ENCODE results near the gene DYRK1B. TPM values are rescaled to one million over a fixed set of nuclear protein-coding genes. Genes with fewer than 3 reads are reported as not detected.

The DYRK1B gene
- total and polyA plus RNA-seq, 4 experiments from 2014 or later = 7.0 to 30.9 (median 21.7) TPM

GRCh38 chr19:39792999-39793546 is 40.9 kb downstream of the DYRK1B start:
- peaks cover under 1 to 12% (median 8%) of the 10 kb centered on the region in 8 donors for H3K9me3 Mint-ChIP-seq
- no peaks in the 10 kb centered on the region for H3K36me3 Mint-ChIP-seq
- H3K27ac ChIP-seq (ENCODE audit: low read depth, low read length) = no peak overlapping the region
- peaks cover 0 to 5% (median 2%) of the 10 kb centered on the region in 4 donors for H3K4me1 Mint-ChIP-seq
- H3K36me3 ChIP-seq (ENCODE audit: insufficient read depth, low read length) = no peaks in the 10 kb centered on the region
- ChIA-PET CTCF (ENCODE audit: partially characterized antibody) (interaction anchor here (0.9 to 8.2 kb wide), 19 partner anchors 9 to 842 kb away, joined by 3 to 168 read pairs (median 6); partner anchors contain the start of genes DYRK1B, FBL and PSMC4), POLR2A (ENCODE audit: partially characterized antibody) (interaction anchor here (0.6 to 2.2 kb wide), 2 partner anchors 52 to 226 kb away, joined by 4 to 16 read pairs; partner anchors contain the start of gene FBL)
- peak; percentile 67 to 78 (median 69) for DNase-seq
- peaks cover 0 to under 1% of the 10 kb centered on the region in 2 donors for H3K9me3 ChIP-seq (ENCODE audit: control insufficient read depth in 1 of 2, low read length in 2 of 2)
- H3K27me3 Mint-ChIP-seq = peaks cover 0 to 9% of the 10 kb centered on the region in 2 donors
- peak overlapping the region in 2 of 7 donors; percentile 19 to 69 for H3K27ac Mint-ChIP-seq
- intact Hi-C loops (cut with micrococcal nuclease) = loop anchor here (1.0 to 2.0 kb wide), 4 partner anchors 32 to 346 kb away; no protein-coding TSS in a partner anchor
- H3K4me3 ChIP-seq (ENCODE audit: low read length in 2 of 2) = peak overlapping the region; percentile 63 to 73
- peak overlapping the region; percentile 71 to 85 (median 80) for H3K4me3 Mint-ChIP-seq
- peaks cover 3% of the 10 kb centered on the region for H3K4me1 ChIP-seq (ENCODE audit: insufficient read depth, low read length)
- no peaks in the 10 kb centered on the region for H3K27me3 ChIP-seq (ENCODE audit: insufficient read depth, low read length)

DNA sequence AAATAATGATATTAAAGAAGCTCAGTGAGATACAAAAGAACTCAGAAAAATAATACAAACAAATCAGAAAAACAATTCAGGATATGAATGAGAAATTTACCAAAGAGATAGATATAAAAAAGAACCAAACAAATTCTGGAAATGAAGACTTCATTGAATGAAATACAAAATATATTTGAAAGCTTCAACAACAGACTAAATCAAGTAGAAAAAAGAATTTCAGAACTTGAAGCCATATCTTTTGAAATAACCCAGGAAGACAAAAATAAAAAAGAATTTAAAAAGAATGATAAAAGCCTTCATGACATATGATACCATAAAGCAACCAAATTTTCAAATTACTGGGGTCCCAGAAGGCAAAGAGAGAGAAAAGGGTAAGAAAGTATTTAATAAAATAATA is 45.7 kb downstream of the DYRK1B start:
- H3K4me3 ChIP-seq (ENCODE audit: low read length in 2 of 2) = no peak overlapping the region
- ChIA-PET CTCF (ENCODE audit: partially characterized antibody) (interaction anchor here (3.3 kb wide), 1 partner anchor 55 kb away, joined by 13 read pairs; no protein-coding TSS in a partner anchor), POLR2A (ENCODE audit: partially characterized antibody) (no interaction called here)
- Mint-ChIP-seq H3K4me1 (peaks cover 0 to 5% (median 0%) of the 10 kb centered on the region in 4 donors), H3K27me3 (peaks cover 13 to 21% of the 10 kb centered on the region in 2 donors), H3K4me3 (no peak overlapping the region), H3K9me3 (peaks cover 3 to 22% (median 12%) of the 10 kb centered on the region in 8 donors), H3K27ac (no peak overlapping the region), H3K36me3 (no peaks in the 10 kb centered on the region)
- peaks cover 3% of the 10 kb centered on the region for H3K27me3 ChIP-seq (ENCODE audit: insufficient read depth, low read length)
- peaks cover under 1% of the 10 kb centered on the region for H3K4me1 ChIP-seq (ENCODE audit: insufficient read depth, low read length)
- peaks cover 0 to 8% of the 10 kb centered on the region in 2 donors for H3K9me3 ChIP-seq (ENCODE audit: control insufficient read depth in 1 of 2, low read length in 2 of 2)
- no peak for DNase-seq
- H3K27ac ChIP-seq (ENCODE audit: low read depth, low read length) = no peak overlapping the region
- intact Hi-C loops (cut with micrococcal nuclease) = no loop called here
- no peaks in the 10 kb centered on the region for H3K36me3 ChIP-seq (ENCODE audit: insufficient read depth, low read length)

GRCh38 chr19:39780894-39781293 is 53.1 kb downstream of the DYRK1B start:
- no peaks in the 10 kb centered on the region for H3K36me3 ChIP-seq (ENCODE audit: insufficient read depth, low read length)
- Mint-ChIP-seq H3K27ac (no peak overlapping the region), H3K36me3 (no peaks in the 10 kb centered on the region), H3K4me1 (no peaks in the 10 kb centered on the region), H3K27me3 (peaks cover 24 to 26% of the 10 kb centered on the region in 2 donors), H3K4me3 (no peak overlapping the region), H3K9me3 (no peaks in the 10 kb centered on the region)
- POLR2A ChIA-PET (ENCODE audit: partially characterized antibody) = no interaction called here
- peaks cover 8% of the 10 kb centered on the region for H3K27me3 ChIP-seq (ENCODE audit: insufficient read depth, low read length)
- intact Hi-C loops (cut with micrococcal nuclease) = no loop called here
- CTCF ChIA-PET (ENCODE audit: partially characterized antibody) = interaction anchor here (0.8 kb wide), 1 partner anchor 11 kb away, joined by 5 read pairs; no protein-coding TSS in a partner anchor
- H3K4me3 ChIP-seq (ENCODE audit: low read length in 2 of 2) = no peak overlapping the region
- no peaks in the 10 kb centered on the region for H3K9me3 ChIP-seq (ENCODE audit: control insufficient read depth in 1 of 2, low read length in 2 of 2)
- no peak overlapping the region for H3K27ac ChIP-seq (ENCODE audit: low read depth, low read length)
- no peak for DNase-seq
- no peaks in the 10 kb centered on the region for H3K4me1 ChIP-seq (ENCODE audit: insufficient read depth, low read length)

DNA sequence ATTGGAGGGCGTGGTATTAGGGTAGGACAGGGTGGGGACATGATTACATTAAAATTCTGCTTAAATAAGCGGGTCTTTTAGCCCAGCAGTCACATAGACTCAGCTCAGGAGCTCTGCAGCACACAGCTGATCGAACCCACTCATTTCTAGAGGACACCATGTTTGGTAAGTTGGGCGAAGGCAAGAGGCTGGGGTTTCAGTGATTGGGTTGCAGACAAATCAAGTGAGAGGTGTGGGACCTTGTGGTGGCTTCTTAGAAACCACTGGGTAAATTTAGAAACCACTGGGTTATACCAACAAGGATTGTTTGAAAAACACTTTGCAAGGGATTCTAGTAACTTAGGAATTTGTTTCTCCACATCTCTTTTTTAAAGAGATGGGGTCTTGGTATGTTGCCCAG is 55.2 kb downstream of the DYRK1B start, which contains the start of gene LEUTX:
Gene LEUTX, plus strand, starts transcription at position 92 of the 400 bp plus-strand sequence. Its CDS starts 67 bp downstream, at position 159.
- intact Hi-C loops (cut with micrococcal nuclease) = no loop called here
- Mint-ChIP-seq H3K9me3 (no peaks in the 10 kb centered on the region), H3K4me3 (no peak within 1 kb of the TSS)

More for the DNA sequence above, 55.2 kb downstream of the DYRK1B start, which contains the start of gene LEUTX:
- Mint-ChIP-seq H3K27ac (peak within 1 kb of the TSS in 1 of 7 donors; percentile 19), H3K4me1 (no peaks in the 10 kb centered on the region), H3K36me3 (no peaks in the 10 kb centered on the region), H3K27me3 (peaks cover 16 to 18% of the 10 kb centered on the region in 2 donors)
- H3K27me3 ChIP-seq (ENCODE audit: insufficient read depth, low read length) = peaks cover 5% of the 10 kb centered on the region
- CTCF ChIA-PET (ENCODE audit: partially characterized antibody) = no interaction called here
- H3K9me3 ChIP-seq (ENCODE audit: control insufficient read depth in 1 of 2, low read length in 2 of 2) = no peaks in the 10 kb centered on the region
- POLR2A ChIA-PET (ENCODE audit: partially characterized antibody) = no interaction called here
- no peak for DNase-seq
- no peaks in the 10 kb centered on the region for H3K4me1 ChIP-seq (ENCODE audit: insufficient read depth, low read length)
- H3K27ac ChIP-seq (ENCODE audit: low read depth, low read length) = no peak within 1 kb of the TSS
- H3K36me3 ChIP-seq (ENCODE audit: insufficient read depth, low read length) = no peaks in the 10 kb centered on the region
- no peak within 1 kb of the TSS for H3K4me3 ChIP-seq (ENCODE audit: low read length in 2 of 2)

Small RNAs within 50 kb of the gene (microRNA-seq; reads per million reads assigned to microRNA genes)
- gene MIR6719 (ENCODE audit: borderline microRNAs expressed, borderline number of aligned reads, borderline replicate concordance) = not detected

Other genes with a start within 250 kb of the DYRK1B start
- not detected for gene LGALS13, start 231.6 kb downstream of the DYRK1B start, total RNA-seq
- gene LGALS13, start 231.6 kb downstream of the DYRK1B start, polyA plus RNA-seq = not detected
- gene LGALS16, start 178.2 kb downstream of the DYRK1B start, total RNA-seq = not detected
- not detected for gene LGALS16, start 178.2 kb downstream of the DYRK1B start, polyA plus RNA-seq
- gene LGALS14, start 129.7 kb downstream of the DYRK1B start, total RNA-seq = not detected
- 1 to 10 TPM in 1 of 2 donors, not detected in 1; 1.0 TPM for gene LGALS14, start 129.7 kb downstream of the DYRK1B start, polyA plus RNA-seq
- gene CLC, start 96.1 kb downstream of the DYRK1B start, total RNA-seq = under 1 TPM; 0.58 to 0.96 TPM
- under 1 TPM in 1 of 2 donors, not detected in 1; 0.93 TPM for gene CLC, start 96.1 kb downstream of the DYRK1B start, polyA plus RNA-seq
- gene LEUTX, start 55.3 kb downstream of the DYRK1B start, total RNA-seq = not detected
- not detected for gene LEUTX, start 55.3 kb downstream of the DYRK1B start, polyA plus RNA-seq
- gene FBL, start 12.2 kb upstream of the DYRK1B start, total RNA-seq = 100 to 1,000 TPM; 282 to 295 TPM
- 100 to 1,000 TPM; 173 to 174 TPM for gene FBL, start 12.2 kb upstream of the DYRK1B start, polyA plus RNA-seq
- 10 to 100 TPM; 74.4 to 79.4 TPM for gene FCGBP, start 100.5 kb upstream of the DYRK1B start, total RNA-seq
- under 1 TPM; 0.10 to 0.65 TPM for gene FCGBP, start 100.5 kb upstream of the DYRK1B start, polyA plus RNA-seq
- 10 to 100 TPM; 53.1 to 56.3 TPM for gene PSMC4, start 137.0 kb upstream of the DYRK1B start, total RNA-seq
- gene PSMC4, start 137.0 kb upstream of the DYRK1B start, polyA plus RNA-seq = 100 to 1,000 TPM in 1 of 2 donors, 10 to 100 TPM in 1; 96.4 to 135 TPM
- 10 to 100 TPM; 17.5 to 18.4 TPM for gene ZNF546, start 162.9 kb upstream of the DYRK1B start, total RNA-seq
- 1 to 10 TPM; 2.9 TPM for gene ZNF546, start 162.9 kb upstream of the DYRK1B start, polyA plus RNA-seq
- 10 to 100 TPM; 63.3 to 66.2 TPM for gene ZNF780B, start 222.1 kb upstream of the DYRK1B start, total RNA-seq
- 1 to 10 TPM; 4.6 to 9.3 TPM for gene ZNF780B, start 222.1 kb upstream of the DYRK1B start, polyA plus RNA-seq